NK-92 treated with Interleukin-12 subunit alpha and Interleukin-12 subunit beta, amount 100 ng/mL, for 24 hours (cell line): Measurements from ENCODE around the gene VSIG8.

Source experiments
- DNase-seq: peaks from one replicate; lab custom pipeline; 2025; lab: John Stamatoyannopoulos, UW

VSIG8 gene

GRCh38 chr1:159856576-159856975 lies 5.9 kb downstream of the VSIG8 start:
- DNase-seq, result no peak

- DNase-seq, result no peak
Observed at GRCh38 chr1:159855709-159856108, 6.7 kb downstream of the VSIG8 start.

- peak; percentile 62 for DNase-seq
Observed at GRCh38 chr1:159854693-159855192, 7.7 kb downstream of the VSIG8 start.

GRCh38 chr1:159854116-159854692 lies 8.3 kb downstream of the VSIG8 start:
- no peak for DNase-seq

- DNase-seq, result no peak
Observed at GRCh38 chr1:159853417-159854115, 8.9 kb downstream of the VSIG8 start.

GRCh38 chr1:159851407-159851806 lies 11.1 kb downstream of the VSIG8 start:
- no peak for DNase-seq

GRCh38 chr1:159849626-159850366 lies 12.7 kb downstream of the VSIG8 start:
- DNase-seq, result no peak

- no peak for DNase-seq
Observed at GRCh38 chr1:159848326-159848725, 14.1 kb downstream of the VSIG8 start.

- no peak for DNase-seq
Observed at GRCh38 chr1:159847231-159847630, 15.2 kb downstream of the VSIG8 start.

GRCh38 chr1:159845751-159846629 lies 16.5 kb downstream of the VSIG8 start:
- no peak for DNase-seq

GRCh38 chr1:159843459-159843858 lies 19.0 kb downstream of the VSIG8 start:
- DNase-seq, result no peak

- no peak for DNase-seq
Observed at GRCh38 chr1:159841749-159842148, 20.7 kb downstream of the VSIG8 start.

- DNase-seq, result no peak
Observed at GRCh38 chr1:159839116-159839849, 23.2 kb downstream of the VSIG8 start.

GRCh38 chr1:159838715-159839114 lies 23.7 kb downstream of the VSIG8 start:
- no peak for DNase-seq

- no peak for DNase-seq
Observed at GRCh38 chr1:159835862-159836525, 26.5 kb downstream of the VSIG8 start.

- no peak for DNase-seq
Observed at GRCh38 chr1:159835356-159835755, 27.1 kb downstream of the VSIG8 start.

- DNase-seq, result no peak
Observed at GRCh38 chr1:159832309-159832708, 30.1 kb downstream of the VSIG8 start.

GRCh38 chr1:159831412-159832141 lies 30.9 kb downstream of the VSIG8 start:
- no peak for DNase-seq

GRCh38 chr1:159830722-159831121 lies 31.7 kb downstream of the VSIG8 start:
- DNase-seq, result peak; percentile 39

GRCh38 chr1:159829822-159830465 lies 32.5 kb downstream of the VSIG8 start:
- DNase-seq, result no peak
